ENCODE measurements around the gene ATP6V0D1.

Gene ATP6V0D1

GRCh38 chr16:67528222-67528869, 47.4 kb upstream of the ATP6V0D1 start, which contains the start of gene RIPOR1:
Gene RIPOR1, plus strand, starts transcription at chr16:67528829. Its CDS starts 9,618 bp downstream, at chr16:67538447.
- no peak for TF ChIP-seq CEBPB (IDR thresholded peaks at IDR 0.05)
- no peak for TF ChIP-seq NFIC (IDR thresholded peaks at IDR 0.05)
- peak; percentile 56; the same call in 1 of the 2 replicates for TF ChIP-seq ZBTB7A (IDR thresholded peaks at IDR 0.05; ENCODE audit: low read depth)
- TF ChIP-seq FOXM1 (IDR thresholded peaks at IDR 0.05; ENCODE audit: borderline replicate concordance, low read depth): no peak
- TF ChIP-seq, protein P1, sequence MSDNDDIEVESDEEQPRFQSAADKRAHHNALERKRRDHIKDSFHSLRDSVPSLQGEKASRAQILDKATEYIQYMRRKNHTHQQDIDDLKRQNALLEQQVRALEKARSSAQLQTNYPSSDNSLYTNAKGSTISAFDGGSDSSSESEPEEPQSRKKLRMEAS (IDR thresholded peaks at IDR 0.05): no peak
- no peak for TF ChIP-seq TCF12 (IDR thresholded peaks at IDR 0.05; ENCODE audit: low read depth)
- TF ChIP-seq TAF1 (IDR thresholded peaks at IDR 0.05; ENCODE audit: low read depth): no peak
- no peak for TF ChIP-seq RAD21 (IDR thresholded peaks at IDR 0.05; ENCODE audit: low read depth)

- TF ChIP-seq RAD21 (IDR thresholded peaks at IDR 0.05; ENCODE audit: low read depth): no peak
- no peak for TF ChIP-seq TCF12 (IDR thresholded peaks at IDR 0.05; ENCODE audit: low read depth)
- no peak for TF ChIP-seq EP300 (IDR thresholded peaks at IDR 0.05; ENCODE audit: borderline replicate concordance)
Measured at GRCh38 chr16:67526149-67526791, 45.3 kb upstream of the ATP6V0D1 start.

GRCh38 chr16:67525176-67525860, 44.4 kb upstream of the ATP6V0D1 start:
- TF ChIP-seq ZBTB7A (IDR thresholded peaks at IDR 0.05; ENCODE audit: low read depth) (no peak), FOXM1 (IDR thresholded peaks at IDR 0.05; ENCODE audit: borderline replicate concordance, low read depth) (no peak), USF1 (IDR thresholded peaks at IDR 0.05) (no peak), TCF12 (IDR thresholded peaks at IDR 0.05; ENCODE audit: low read depth) (no peak), RAD21 (IDR thresholded peaks at IDR 0.05; ENCODE audit: low read depth) (no peak)
- TF ChIP-seq, protein P2, sequence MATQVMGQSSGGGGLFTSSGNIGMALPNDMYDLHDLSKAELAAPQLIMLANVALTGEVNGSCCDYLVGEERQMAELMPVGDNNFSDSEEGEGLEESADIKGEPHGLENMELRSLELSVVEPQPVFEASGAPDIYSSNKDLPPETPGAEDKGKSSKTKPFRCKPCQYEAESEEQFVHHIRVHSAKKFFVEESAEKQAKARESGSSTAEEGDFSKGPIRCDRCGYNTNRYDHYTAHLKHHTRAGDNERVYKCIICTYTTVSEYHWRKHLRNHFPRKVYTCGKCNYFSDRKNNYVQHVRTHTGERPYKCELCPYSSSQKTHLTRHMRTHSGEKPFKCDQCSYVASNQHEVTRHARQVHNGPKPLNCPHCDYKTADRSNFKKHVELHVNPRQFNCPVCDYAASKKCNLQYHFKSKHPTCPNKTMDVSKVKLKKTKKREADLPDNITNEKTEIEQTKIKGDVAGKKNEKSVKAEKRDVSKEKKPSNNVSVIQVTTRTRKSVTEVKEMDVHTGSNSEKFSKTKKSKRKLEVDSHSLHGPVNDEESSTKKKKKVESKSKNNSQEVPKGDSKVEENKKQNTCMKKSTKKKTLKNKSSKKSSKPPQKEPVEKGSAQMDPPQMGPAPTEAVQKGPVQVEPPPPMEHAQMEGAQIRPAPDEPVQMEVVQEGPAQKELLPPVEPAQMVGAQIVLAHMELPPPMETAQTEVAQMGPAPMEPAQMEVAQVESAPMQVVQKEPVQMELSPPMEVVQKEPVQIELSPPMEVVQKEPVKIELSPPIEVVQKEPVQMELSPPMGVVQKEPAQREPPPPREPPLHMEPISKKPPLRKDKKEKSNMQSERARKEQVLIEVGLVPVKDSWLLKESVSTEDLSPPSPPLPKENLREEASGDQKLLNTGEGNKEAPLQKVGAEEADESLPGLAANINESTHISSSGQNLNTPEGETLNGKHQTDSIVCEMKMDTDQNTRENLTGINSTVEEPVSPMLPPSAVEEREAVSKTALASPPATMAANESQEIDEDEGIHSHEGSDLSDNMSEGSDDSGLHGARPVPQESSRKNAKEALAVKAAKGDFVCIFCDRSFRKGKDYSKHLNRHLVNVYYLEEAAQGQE (IDR thresholded peaks at IDR 0.05; ENCODE audit: low read depth): no peak
- TF ChIP-seq, protein P1 (IDR thresholded peaks at IDR 0.05): no peak

- TF ChIP-seq, protein P2 (IDR thresholded peaks at IDR 0.05; ENCODE audit: low read depth): no peak
- peak; percentile 93 for TF ChIP-seq RAD21 (IDR thresholded peaks at IDR 0.05; ENCODE audit: low read depth)
Measured at GRCh38 chr16:67521095-67521804, 40.3 kb upstream of the ATP6V0D1 start.

DNA sequence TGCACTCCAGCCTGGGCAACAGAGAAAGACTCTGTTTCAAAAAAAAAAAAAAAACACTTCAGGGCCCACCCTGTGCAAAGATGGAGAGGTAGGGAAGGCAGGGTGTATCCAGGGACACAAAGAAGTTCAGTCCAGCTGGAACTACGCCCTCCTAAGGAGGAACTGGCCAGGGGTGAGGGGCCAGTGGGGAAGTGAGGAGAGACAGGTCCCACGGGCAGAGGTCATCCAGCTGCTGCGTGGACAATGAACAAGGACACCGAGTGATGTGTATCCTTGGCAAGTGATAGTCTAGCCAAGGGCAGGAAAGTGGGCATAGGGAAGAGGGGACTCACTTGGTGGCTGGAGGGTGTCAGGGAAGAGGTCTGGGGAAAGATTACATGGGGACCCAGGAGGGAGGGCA, 38.3 kb upstream of the ATP6V0D1 start:
- no peak for TF ChIP-seq YY1 (IDR thresholded peaks at IDR 0.05; ENCODE audit: low read depth)
- TF ChIP-seq EP300 (IDR thresholded peaks at IDR 0.05; ENCODE audit: borderline replicate concordance): no peak
- no peak for TF ChIP-seq TAF1 (IDR thresholded peaks at IDR 0.05; ENCODE audit: low read depth)
- no peak for TF ChIP-seq EGR1 (IDR thresholded peaks at IDR 0.05)
- TF ChIP-seq, protein P1 (IDR thresholded peaks at IDR 0.05): no peak
- no peak for TF ChIP-seq NFIC (IDR thresholded peaks at IDR 0.05)
- TF ChIP-seq CEBPB (IDR thresholded peaks at IDR 0.05): no peak
- TF ChIP-seq USF1 (IDR thresholded peaks at IDR 0.05): no peak
- TF ChIP-seq RAD21 (IDR thresholded peaks at IDR 0.05; ENCODE audit: low read depth): no peak
- no peak for TF ChIP-seq TEAD4 (IDR thresholded peaks at IDR 0.05)
- TF ChIP-seq, protein P2 (IDR thresholded peaks at IDR 0.05; ENCODE audit: low read depth): no peak
- TF ChIP-seq TCF12 (IDR thresholded peaks at IDR 0.05; ENCODE audit: low read depth): no peak
- TF ChIP-seq ZBTB7A (IDR thresholded peaks at IDR 0.05; ENCODE audit: low read depth): no peak
- no peak for TF ChIP-seq CREB1 (IDR thresholded peaks at IDR 0.05; ENCODE audit: low read depth)
- no peak for TF ChIP-seq FOXM1 (IDR thresholded peaks at IDR 0.05; ENCODE audit: borderline replicate concordance, low read depth)
